Heart right ventricle (tissue), 16 donors: Measurements from ENCODE around the gene PIP5K1B. TPM values are rescaled to one million over a fixed set of nuclear protein-coding genes. Genes with fewer than 3 reads are reported as not detected.
A peak's percentile ranks its signal among the peaks of the same experiment; 100 is the strongest.

ENCODE experiments used
- ATAC-seq, 8 donors: fragments of 200-7000 bp; cut with Tn5 transposase; one replicate each; pipeline ENCODE4 v1.9.1; 2020; ENCODE audit warnings: mild to moderate bottlenecking in 8 of 8, moderate library complexity in 8 of 8, moderate number of reproducible peaks in 1 of 8
- DNase-seq, 2 donors: peaks; one replicate each; pipeline ENCODE4 v3.0.0-alpha.2; 2020
- H3K27ac ChIP-seq, 10 donors: fragments of 200-600 bp; sonication (generic) in 2 of 10; one replicate each; pipeline versions ENCODE4 v1.5.0 to v1.8.0; 2020 to 2022; ENCODE audit warnings: mild to moderate bottlenecking in 3 of 10
- H3K27me3 ChIP-seq, 7 donors: fragments of 200-600 bp; one replicate each; pipeline ENCODE4 v1.8.0; 2021 to 2022; ENCODE audit warnings: mild to moderate bottlenecking in 2 of 7
- H3K36me3 ChIP-seq, 9 donors: fragments of 200-600 bp; sonication (generic) in 1 of 9; one replicate each; pipeline versions ENCODE4 v1.5.0 to v1.8.0; 2020 to 2022; ENCODE audit warnings: mild to moderate bottlenecking in 2 of 9
- H3K4me1 ChIP-seq, 9 donors: fragments of 200-600 bp; sonication (generic) in 1 of 9; one replicate each; pipeline versions ENCODE4 v1.5.0 to v1.8.0; 2020 to 2022; ENCODE audit warnings: mild to moderate bottlenecking in 4 of 9
- H3K4me3 ChIP-seq, 10 donors: fragments of 200-600 bp; sonication (generic) in 2 of 10; one replicate each; pipeline versions ENCODE4 v1.5.0 to v1.8.0; 2020 to 2022; ENCODE audit warnings: mild to moderate bottlenecking in 7 of 10, moderate library complexity in 2 of 10
- H3K9me3 ChIP-seq, 11 donors: fragments of 200-600 bp in 10 of 11; sonication (generic) in 2 of 11; one replicate each; pipeline versions ENCODE4 v1.5.0 to v1.8.0; 2013 to 2022; ENCODE audit warnings: mild to moderate bottlenecking in 2 of 11, control low read depth in 1 of 11, moderate library complexity in 1 of 11
- WGBS, 2 donors: extraction: QIAGEN DNeasy Blood & Tissue Kit; methylation state at CpG; one replicate each; pipeline ENCODE4 v1.1.7; 2013; ENCODE audit warnings: inconsistent platforms in 1 of 2; 5-methylcytosine and 5-hydroxymethylcytosine counted together
- intact Hi-C, 10 donors: fragments of 100-400 bp; cut with DNase I; formaldehyde crosslinking; loops; one replicate each; pipeline versions ENCODE4 v1.11.1 to v1.14.2; 2022
- polyA plus RNA-seq, 2 donors: library from polyadenylated mRNA; stranded (reverse); fragments of 200-250 nt; gene quantifications; one replicate each; pipeline ENCODE4 v1.2.3, GENCODE V29; 2013
- total RNA-seq, 10 donors: library from RNA; stranded (reverse); fragmentation: NEBNext Ultra II Directional in 3 of 10; extraction: Animal tissue kit (Norgen Biotek cat#: 25700) in 3 of 10; gene quantifications; one replicate each; pipeline versions ENCODE4 v1.2.1 to v1.2.4, GENCODE V29; 2021 to 2023
- TF ChIP-seq, protein P1 (sequence below), 9 donors: fragments of 200-600 bp; sonication (generic) in 2 of 9; IDR thresholded peaks; one replicate each; pipeline versions ENCODE4 v1.5.0 to v1.8.0; 2021 to 2022; ENCODE audit warnings: antibody characterized with exemption in 9 of 9, mild to moderate bottlenecking in 5 of 9, moderate library complexity in 1 of 9
- donor health status: Arrhythmogenic right ventricular cardiomyopathy.
- donor health status: ischemic (EF 13 %, LVEDD 7.1; RV severe dilation, severe dysfunction).
- donor health status: healthy with polysubstance abuse.
- donor health status: DM: no; HTN: yes; CAD: no.
- donor health status: DM: no; HTN: no; CAD: no.
- donor health status: ischemic (EF 25% LVEDD 6.9; RV normal size, moderate dysfunction).
- donor health status: ischemic (EF 25% LVEDD 5.7; RV mildly dilated, moderate dysfunction).
- donor health status: healthy.
- donor health status: DM: yes; HTN: yes; CAD: no.
- donor health status: Ischemic cardiomyopathy.
- donor health status: ischemic (EF 35%, LVEDD 5.7; RV mildly dilated, moderate dysfunction).
- donor health status: nonischemic (EF 11% LVEDD 7.7; RV severe dilation, severe dysfunction).
- donor health status: DM: yes; HTN: yes; CAD: no.
- donor health status: PGD.
- donor health status: ischemic (EF 29% LVEDD 5.4; RV normal size, mild dysfunction).
- donor health status: nonischemic (EF 23%, LVEDD 6.1; RV moderate dilation, normal function).

Gene PIP5K1B
- total and polyA plus RNA-seq, 12 donors: 5.6 to 90.8 (median 48.1) TPM

DNA sequence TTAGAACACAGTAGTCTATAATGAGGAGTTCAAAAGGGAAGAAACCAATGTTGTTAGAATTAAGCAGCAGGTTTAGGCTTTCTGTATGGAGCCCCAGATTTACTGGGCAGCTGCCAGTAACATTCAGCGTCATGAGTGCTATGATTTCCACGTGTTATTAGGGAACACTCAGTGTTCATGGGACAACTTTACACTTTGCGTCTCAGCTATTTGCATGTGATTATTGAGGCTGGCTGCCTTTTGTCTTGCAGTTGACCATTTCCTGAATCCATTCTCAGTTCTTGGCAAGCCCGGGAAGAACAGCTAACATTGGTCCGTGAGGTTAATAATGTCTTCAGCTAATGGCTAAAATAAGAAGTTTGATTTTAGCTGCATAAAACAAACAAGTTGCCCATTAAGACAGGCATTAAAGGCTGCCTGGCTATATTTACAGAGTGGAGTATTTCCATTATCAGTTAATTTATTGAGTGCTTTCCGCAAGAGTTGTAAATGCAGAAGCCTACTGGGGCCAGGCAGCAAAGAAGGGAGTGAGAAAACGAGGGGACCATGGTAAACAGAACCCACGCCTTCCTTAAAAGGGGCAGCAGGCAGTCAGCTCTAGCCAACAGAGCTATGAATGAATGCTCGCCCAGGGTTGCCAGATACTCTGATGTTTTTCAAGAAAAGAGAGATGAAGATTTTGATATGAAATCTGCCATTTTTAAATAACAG lies 120.9 kb downstream of the PIP5K1B start:
- DNase-seq (no peak), ATAC-seq (peak in 7 of 8 donors; percentile 22 to 74 (median 34))
- H3K9me3 ChIP-seq: no peaks in the 10 kb centered on the region
- TF ChIP-seq, protein P1, sequence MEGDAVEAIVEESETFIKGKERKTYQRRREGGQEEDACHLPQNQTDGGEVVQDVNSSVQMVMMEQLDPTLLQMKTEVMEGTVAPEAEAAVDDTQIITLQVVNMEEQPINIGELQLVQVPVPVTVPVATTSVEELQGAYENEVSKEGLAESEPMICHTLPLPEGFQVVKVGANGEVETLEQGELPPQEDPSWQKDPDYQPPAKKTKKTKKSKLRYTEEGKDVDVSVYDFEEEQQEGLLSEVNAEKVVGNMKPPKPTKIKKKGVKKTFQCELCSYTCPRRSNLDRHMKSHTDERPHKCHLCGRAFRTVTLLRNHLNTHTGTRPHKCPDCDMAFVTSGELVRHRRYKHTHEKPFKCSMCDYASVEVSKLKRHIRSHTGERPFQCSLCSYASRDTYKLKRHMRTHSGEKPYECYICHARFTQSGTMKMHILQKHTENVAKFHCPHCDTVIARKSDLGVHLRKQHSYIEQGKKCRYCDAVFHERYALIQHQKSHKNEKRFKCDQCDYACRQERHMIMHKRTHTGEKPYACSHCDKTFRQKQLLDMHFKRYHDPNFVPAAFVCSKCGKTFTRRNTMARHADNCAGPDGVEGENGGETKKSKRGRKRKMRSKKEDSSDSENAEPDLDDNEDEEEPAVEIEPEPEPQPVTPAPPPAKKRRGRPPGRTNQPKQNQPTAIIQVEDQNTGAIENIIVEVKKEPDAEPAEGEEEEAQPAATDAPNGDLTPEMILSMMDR (IDR thresholded peaks at IDR 0.05): no peak
- H3K36me3 ChIP-seq: no peaks in the 10 kb centered on the region
- peaks cover 0 to 44% (median 15%) of the 10 kb centered on the region in 9 donors for H3K4me1 ChIP-seq
- H3K27ac ChIP-seq: peak overlapping the region in 9 of 10 donors; percentile 27 to 70 (median 48)
- intact Hi-C loops: loop anchor here in 1 of 10 donors (10.0 kb wide), 1 partner anchor 149 kb away; no protein-coding TSS in a partner anchor
- no peak overlapping the region for H3K4me3 ChIP-seq
- WGBS, 2 donors: 31 to 35% methylated on average over 9 of the region's 9 CpGs
- H3K27me3 ChIP-seq: no peaks in the 10 kb centered on the region

DNA sequence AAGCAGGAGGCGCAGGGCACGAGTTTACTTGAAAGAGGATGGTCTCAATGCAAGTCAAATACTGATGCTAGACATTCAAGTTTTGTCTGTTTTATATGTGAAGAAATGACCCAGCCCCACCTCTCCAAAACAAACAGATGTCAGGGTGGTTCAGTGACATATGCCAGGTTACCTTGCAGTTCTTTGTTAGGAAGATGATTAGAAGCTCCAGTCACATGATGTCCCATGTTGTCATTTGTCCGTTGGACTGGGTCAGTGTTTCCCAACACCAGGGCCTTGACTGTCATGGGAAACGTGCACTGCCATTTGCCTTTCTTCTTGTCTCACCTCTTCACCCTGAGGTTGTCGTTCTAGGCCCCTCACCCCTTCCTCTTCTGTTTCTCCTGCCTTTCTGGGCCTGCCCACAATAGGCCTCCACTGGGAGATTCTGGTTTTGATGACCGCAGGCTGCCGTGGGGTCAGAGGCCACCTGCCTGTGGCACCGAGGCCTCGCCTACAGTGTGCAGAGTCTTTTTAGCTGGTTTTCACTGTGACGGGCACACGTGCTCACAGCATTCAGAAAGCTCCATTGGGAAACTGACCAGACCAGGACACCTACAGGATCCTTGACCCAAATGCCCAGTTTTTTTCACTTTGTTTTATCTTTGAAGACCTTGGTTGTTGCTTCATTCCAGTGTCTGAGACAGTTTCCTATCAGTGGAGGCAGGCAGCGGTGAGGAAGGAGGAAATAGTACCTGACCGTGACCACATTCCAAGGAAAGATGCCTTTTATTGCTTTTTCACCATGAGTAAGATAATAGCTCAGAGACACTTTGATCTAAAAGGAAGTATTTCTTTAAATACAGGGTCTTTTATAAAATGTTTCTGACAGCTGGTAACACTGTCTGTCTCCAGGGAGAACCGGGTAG lies 123.1 kb downstream of the PIP5K1B start:
- H3K27ac ChIP-seq: peak overlapping the region in 2 of 10 donors; percentile 8 to 42

DNA sequence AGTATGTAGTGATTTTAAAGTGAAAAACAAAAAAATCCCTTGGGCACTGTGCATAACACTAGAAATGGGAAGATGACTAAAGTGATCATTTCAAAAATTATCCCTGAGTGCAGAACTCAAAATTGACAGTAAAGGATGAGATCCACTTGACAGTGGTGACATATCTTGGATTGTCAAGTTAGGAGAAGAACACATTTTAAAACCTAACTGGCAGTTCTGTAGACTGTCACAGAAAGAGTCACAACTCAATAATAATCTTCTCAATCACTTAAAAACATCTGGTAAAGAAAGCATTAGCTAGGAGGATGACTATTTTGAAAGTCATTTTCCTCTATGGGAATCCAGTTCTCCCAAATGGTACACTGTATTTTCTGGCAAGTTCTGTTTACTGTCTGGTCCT lies 127.1 kb downstream of the PIP5K1B start:
- H3K27ac ChIP-seq: peak overlapping the region in 3 of 10 donors; percentile 14 to 46 (median 25)
- TF ChIP-seq, protein P1 (IDR thresholded peaks at IDR 0.05): no peak
- H3K4me1 ChIP-seq: peaks cover 0 to 42% (median 14%) of the 10 kb centered on the region in 9 donors
- intact Hi-C loops: loop anchor here in 4 of 10 donors (5.0 to 10.0 kb wide), 5 partner anchors 35 to 247 kb away; a partner anchor contains a TSS
- H3K27me3 ChIP-seq: no peaks in the 10 kb centered on the region
- H3K4me3 ChIP-seq: no peak overlapping the region
- DNase-seq (no peak), ATAC-seq (peak in 2 of 8 donors; percentile 18 to 30)
- no peaks in the 10 kb centered on the region for H3K36me3 ChIP-seq
- no peaks in the 10 kb centered on the region for H3K9me3 ChIP-seq

More for the DNA sequence above, 123.1 kb downstream of the PIP5K1B start:
- WGBS, 2 donors: 82 to 86% methylated on average over 14 of the region's 14 CpGs
- intact Hi-C loops: loop anchor here in 1 of 10 donors (10.0 kb wide), 1 partner anchor 147 kb away; no protein-coding TSS in a partner anchor
- H3K4me1 ChIP-seq: peaks cover under 1 to 54% (median 19%) of the 10 kb centered on the region in 9 donors
- TF ChIP-seq, protein P1 (IDR thresholded peaks at IDR 0.05): no peak
- no peaks in the 10 kb centered on the region for H3K9me3 ChIP-seq
- DNase-seq (no peak), ATAC-seq (peak in 2 of 8 donors; percentile 6 to 29)
- H3K4me3 ChIP-seq: no peak overlapping the region
- no peaks in the 10 kb centered on the region for H3K27me3 ChIP-seq
- no peaks in the 10 kb centered on the region for H3K36me3 ChIP-seq
